Karpas-422 (cell line): ENCODE data around the gene PLXNA3. TPM values are rescaled to one million over a fixed set of nuclear protein-coding genes. Genes with fewer than 3 reads are reported as not detected.

Experiments
- DNase-seq: peaks from one replicate; pipeline ENCODE4 v3.0.0-alpha.2; 2015
- H2AFZ ChIP-seq: fragments of 200-600 bp; sonication (generic); 2 replicates; pipeline ENCODE4 v1.6.1; 2014; ENCODE audit warnings: antibody characterized with exemption, low read length, mixed read lengths
- H3K27ac ChIP-seq: fragments of 200-600 bp; sonication (generic); 2 replicates; pipeline ENCODE4 v1.5.1; 2014; ENCODE audit warnings: mild to moderate bottlenecking, low read length, moderate library complexity
- H3K27me3 ChIP-seq: fragments of 200-600 bp; sonication (generic); 2 replicates; pipeline ENCODE4 v1.6.1; 2014; ENCODE audit warnings: low read length, mixed read lengths
- H3K36me3 ChIP-seq: fragments of 200-600 bp; sonication (generic); 2 replicates; pipeline ENCODE4 v1.6.1; 2014; ENCODE audit warnings: low read length, mixed read lengths; ENCODE audit not compliant: insufficient read depth
- H3K4me1 ChIP-seq: fragments of 200-600 bp; sonication (generic); 2 replicates; pipeline ENCODE4 v1.6.1; 2014; ENCODE audit warnings: mild to moderate bottlenecking, low read length, mixed read lengths
- H3K4me2 ChIP-seq: fragments of 200-600 bp; sonication (generic); 2 replicates; pipeline ENCODE4 v1.6.1; 2014; ENCODE audit warnings: low read length, low read depth, mild to moderate bottlenecking; ENCODE audit not compliant: poor library complexity, severe bottlenecking
- H3K4me3 ChIP-seq: fragments of 200-600 bp; sonication (generic); 2 replicates; pipeline ENCODE4 v1.5.1; 2014; ENCODE audit warnings: mild to moderate bottlenecking, antibody characterized with exemption, low read length, mixed read lengths
- H3K79me2 ChIP-seq: fragments of 200-600 bp; sonication (generic); 2 replicates; pipeline ENCODE4 v1.6.1; 2014; ENCODE audit warnings: mild to moderate bottlenecking, low read length, mixed read lengths
- H3K9ac ChIP-seq: fragments of 200-600 bp; sonication (generic); 2 replicates; pipeline ENCODE4 v1.6.0; 2014; ENCODE audit warnings: low read length
- H3K9me2 ChIP-seq: fragments of 200-600 bp; sonication (generic), shearing (Covaris generic); replicated peaks from 2 replicates; pipeline ENCODE4 v1.6.0; 2014; ENCODE audit warnings: mild to moderate bottlenecking, low read length, moderate library complexity; ENCODE audit not compliant: insufficient read depth
- H3K9me3 ChIP-seq: fragments of 300-700, 200-600 bp; sonication (generic); 2 replicates; pipeline ENCODE4 v1.6.1; 2014; ENCODE audit warnings: low read length, mixed read lengths
- H4K20me1 ChIP-seq: fragments of 200-600 bp; sonication (generic); 2 replicates; pipeline ENCODE4 v1.6.1; 2014; ENCODE audit warnings: mild to moderate bottlenecking, antibody characterized with exemption, low read length, low read depth; ENCODE audit not compliant: insufficient read depth
- total RNA-seq: library from RNA; depleted of rRNA; stranded (reverse); fragments of >200 nt; shearing (Covaris generic); gene quantifications from 2 replicates; pipeline ENCODE4 v1.2.3, GENCODE V29; 2014; ENCODE audit warnings: low replicate concordance

The PLXNA3 gene
- total RNA-seq, 1 experiment from 2014 or later: 7.2 TPM

DNA sequence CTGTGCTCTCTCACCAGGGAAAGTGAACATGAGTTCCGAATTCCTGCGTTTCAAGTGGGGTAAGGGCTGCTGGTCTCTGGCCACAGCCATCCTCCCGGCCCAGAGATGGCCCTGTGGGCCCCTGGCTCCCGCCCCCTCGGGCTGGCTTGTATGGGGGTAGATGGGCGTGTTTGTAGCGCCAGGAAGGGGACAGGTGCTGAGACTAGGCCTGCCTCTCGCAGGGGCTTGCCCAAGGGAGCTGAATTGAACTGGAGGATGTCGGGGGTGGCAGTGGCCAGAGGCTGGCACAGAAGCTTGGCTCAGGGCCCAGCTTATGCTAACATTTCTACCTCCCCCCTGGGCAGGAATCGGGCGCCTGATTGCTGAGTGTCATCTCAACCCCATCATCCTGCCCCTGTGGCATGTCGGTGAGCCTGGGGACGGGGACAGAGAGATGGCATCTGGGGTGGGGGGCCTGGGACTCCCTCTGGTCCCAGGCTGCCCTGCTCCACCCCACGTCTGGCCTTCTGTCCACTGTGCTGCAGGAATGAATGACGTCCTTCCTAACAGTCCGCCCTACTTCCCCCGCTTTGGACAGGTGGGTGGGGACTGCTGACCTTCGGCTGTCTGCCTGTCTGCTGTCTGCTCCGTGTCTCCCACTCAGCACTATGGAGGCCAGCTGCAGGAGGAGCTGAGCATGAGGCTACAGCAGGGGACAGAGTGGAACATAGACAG lies 38.2 kb upstream of the PLXNA3 start:
- Histone ChIP-seq H3K36me3 (no peaks in the 10 kb centered on the region), H3K4me1 (no peaks in the 10 kb centered on the region), H3K79me2 (no peaks in the 10 kb centered on the region), H3K9me3 (no peaks in the 10 kb centered on the region), H3K9me2 (no peaks in the 10 kb centered on the region), H3K4me3 (no peak overlapping the region), H3K4me2 (no peak overlapping the region), H2AFZ (no peak overlapping the region), H4K20me1 (no peaks in the 10 kb centered on the region), H3K27me3 (no peaks in the 10 kb centered on the region), H3K27ac (no peak overlapping the region), H3K9ac (no peak overlapping the region)
- DNase-seq: no peak

DNA sequence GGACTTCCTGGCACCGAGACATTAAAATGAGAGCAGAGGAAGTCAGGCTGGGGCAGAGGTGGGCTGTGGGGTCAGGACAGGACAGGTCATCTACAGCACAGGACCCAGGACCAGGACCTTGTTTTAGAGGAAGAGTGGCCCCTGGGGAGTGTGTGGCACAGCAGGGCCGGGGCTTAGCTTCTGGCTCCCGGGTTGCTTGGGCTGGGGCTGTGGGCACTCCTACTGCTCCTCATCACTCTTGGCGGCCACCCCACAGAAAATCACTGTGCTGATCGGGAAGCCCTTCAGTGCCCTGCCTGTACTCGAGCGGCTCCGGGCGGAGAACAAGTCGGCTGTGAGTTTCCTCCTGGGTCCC lies 37.7 kb upstream of the PLXNA3 start:
- DNase-seq: no peak
- Histone ChIP-seq H3K9ac (no peak overlapping the region), H3K9me2 (no peaks in the 10 kb centered on the region), H3K79me2 (no peaks in the 10 kb centered on the region), H3K4me2 (no peak overlapping the region), H3K36me3 (no peaks in the 10 kb centered on the region), H3K4me1 (no peaks in the 10 kb centered on the region), H3K4me3 (no peak overlapping the region), H3K27me3 (no peaks in the 10 kb centered on the region), H3K9me3 (no peaks in the 10 kb centered on the region), H3K27ac (no peak overlapping the region), H2AFZ (no peak overlapping the region), H4K20me1 (no peaks in the 10 kb centered on the region)

DNA sequence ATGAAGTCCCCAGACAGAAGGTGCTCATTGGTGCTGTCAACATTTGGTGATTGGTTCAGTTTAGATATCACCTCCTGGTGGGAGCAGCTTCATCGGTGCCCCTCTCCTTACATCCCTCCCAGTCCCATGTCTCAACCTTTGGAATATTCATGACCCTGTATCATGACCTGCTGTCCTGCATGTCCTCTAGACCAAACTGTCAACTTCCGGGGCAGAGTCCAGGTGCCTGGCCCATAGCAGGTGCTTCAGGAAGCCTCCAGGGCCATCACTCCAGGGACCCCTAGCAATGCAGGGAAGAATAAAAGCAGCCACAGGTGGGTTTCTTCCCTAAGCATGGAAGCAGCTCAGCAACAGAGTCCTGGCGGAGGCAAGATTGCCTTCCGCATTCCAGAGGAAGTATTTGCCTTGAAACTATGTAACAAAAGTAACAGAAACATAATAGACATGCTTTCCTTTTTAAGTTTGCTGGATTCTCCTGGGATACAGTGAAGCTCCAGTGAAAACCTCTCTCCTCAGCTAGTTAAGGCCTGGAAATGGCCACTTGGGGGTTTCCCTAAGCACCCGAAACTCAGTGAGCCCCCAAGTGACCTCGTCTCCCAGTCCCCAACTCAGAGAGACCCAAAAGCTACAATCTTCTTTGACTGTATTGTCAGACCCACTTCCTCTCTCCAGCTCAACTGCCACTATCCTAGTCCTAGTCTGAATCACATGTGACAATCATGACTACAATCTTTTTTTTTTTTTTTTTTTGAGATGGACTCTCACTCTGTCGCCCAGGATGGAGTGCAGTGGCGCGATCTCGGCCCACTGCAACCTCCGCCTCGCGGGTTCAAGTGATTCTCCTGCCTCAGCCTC lies 30.9 kb upstream of the PLXNA3 start:
- Histone ChIP-seq H3K4me3 (no peak overlapping the region; the same call in 1 of the 2 replicates), H3K9me3 (no peaks in the 10 kb centered on the region), H3K27ac (no peak overlapping the region), H3K4me2 (no peak overlapping the region), H3K27me3 (no peaks in the 10 kb centered on the region), H3K9ac (no peak overlapping the region), H4K20me1 (no peaks in the 10 kb centered on the region), H3K36me3 (no peaks in the 10 kb centered on the region), H3K4me1 (peaks cover 11% of the 10 kb centered on the region), H2AFZ (no peak overlapping the region), H3K9me2 (no peaks in the 10 kb centered on the region), H3K79me2 (peaks cover 16% of the 10 kb centered on the region)
- no peak for DNase-seq

DNA sequence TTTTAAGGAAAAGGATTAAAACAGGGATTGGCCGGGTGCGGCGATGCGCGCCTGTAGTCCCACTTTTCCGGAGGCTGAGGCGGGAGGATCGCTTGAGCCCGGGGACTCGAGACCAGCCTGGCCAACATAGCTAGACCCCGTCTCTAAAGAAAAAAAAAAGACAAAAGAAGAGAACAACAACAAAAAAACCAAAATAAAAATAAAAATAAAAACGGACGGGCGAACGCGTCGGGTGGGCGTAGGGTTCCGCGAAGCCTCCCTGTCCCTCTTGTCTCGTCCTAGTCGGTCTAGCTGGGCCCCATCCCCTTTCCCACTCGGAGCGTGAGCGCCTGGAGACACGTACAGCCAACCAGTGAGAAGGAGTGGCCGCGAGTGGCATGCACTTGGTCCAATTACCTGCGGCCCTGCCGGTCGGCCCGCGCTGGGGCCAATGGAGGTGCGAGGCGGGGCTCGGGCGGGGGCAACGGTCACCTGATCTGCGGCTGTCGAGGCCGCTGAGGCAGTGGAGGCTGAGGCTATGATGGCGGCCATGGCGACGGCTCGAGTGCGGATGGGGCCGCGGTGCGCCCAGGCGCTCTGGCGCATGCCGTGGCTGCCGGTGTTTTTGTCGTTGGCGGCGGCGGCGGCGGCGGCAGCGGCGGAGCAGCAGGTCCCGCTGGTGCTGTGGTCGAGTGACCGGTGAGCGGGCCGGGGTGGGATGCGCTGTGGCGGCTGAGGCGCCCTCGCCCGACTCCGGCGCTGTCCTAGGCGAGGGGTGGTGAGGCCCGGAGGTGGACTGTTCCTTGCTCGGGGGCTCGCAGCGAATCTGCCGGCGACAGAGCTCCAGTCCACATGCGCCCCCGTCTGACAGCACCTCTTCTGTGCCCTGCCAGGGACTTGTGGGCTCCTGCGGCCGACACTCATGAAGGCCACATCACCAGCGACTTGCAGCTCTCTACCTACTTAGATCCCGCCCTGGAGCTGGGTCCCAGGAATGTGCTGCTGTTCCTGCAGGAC lies 29.6 kb upstream of the PLXNA3 start, which contains the start of gene ATP6AP1:
Gene ATP6AP1, plus strand, starts transcription at position 502 of the 996 bp plus-strand sequence. Its CDS starts 16 bp downstream, at position 518.
- no peaks in the 10 kb centered on the region for H3K9me3 ChIP-seq
- H3K9ac ChIP-seq: peak within 1 kb of the TSS; percentile 78
- H3K27ac ChIP-seq: peak within 1 kb of the TSS; percentile 42; the same call in 1 of the 2 replicates
- H4K20me1 ChIP-seq: no peaks in the 10 kb centered on the region
- peak within 1 kb of the TSS; percentile 77 for H3K4me3 ChIP-seq
- peak; percentile 95 for DNase-seq
- peaks cover 11% of the 10 kb centered on the region for H3K4me1 ChIP-seq
- no peaks in the 10 kb centered on the region for H3K36me3 ChIP-seq
- no peaks in the 10 kb centered on the region for H3K9me2 ChIP-seq
- peaks cover 16% of the 10 kb centered on the region for H3K79me2 ChIP-seq
- H3K27me3 ChIP-seq: no peaks in the 10 kb centered on the region
- no peak within 1 kb of the TSS for H2AFZ ChIP-seq
- peak within 1 kb of the TSS; percentile 71 for H3K4me2 ChIP-seq

DNA sequence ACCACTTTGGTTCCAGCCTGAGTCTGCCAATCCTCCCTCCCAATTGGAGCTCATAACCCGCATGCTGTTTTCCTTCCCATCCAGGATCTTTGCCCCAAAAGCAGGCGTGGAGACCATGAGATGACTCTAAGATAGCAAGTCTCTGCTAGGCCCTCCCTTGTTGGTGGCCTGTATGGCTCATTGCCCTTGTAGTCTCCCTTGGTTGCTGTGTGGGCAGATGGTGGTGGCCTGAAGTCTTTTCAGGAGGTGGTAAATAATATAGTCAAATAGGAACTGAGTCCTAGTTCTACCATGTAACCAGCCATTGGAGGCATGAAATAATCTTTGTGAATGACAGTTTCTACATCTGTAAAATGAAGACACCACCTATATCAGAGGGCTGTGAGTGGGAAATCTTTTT lies 28.4 kb upstream of the PLXNA3 start:
- Histone ChIP-seq H2AFZ (no peak overlapping the region), H3K9me3 (no peaks in the 10 kb centered on the region), H3K36me3 (no peaks in the 10 kb centered on the region), H3K4me3 (peak overlapping the region; percentile 77; the same call in 1 of the 2 replicates), H3K27ac (no peak overlapping the region), H3K4me1 (peaks cover 11% of the 10 kb centered on the region), H3K9ac (peak overlapping the region; percentile 78; the same call in 1 of the 2 replicates), H3K79me2 (peaks cover 16% of the 10 kb centered on the region), H4K20me1 (no peaks in the 10 kb centered on the region), H3K27me3 (no peaks in the 10 kb centered on the region), H3K9me2 (no peaks in the 10 kb centered on the region), H3K4me2 (peak overlapping the region; percentile 71)
- DNase-seq: no peak

DNA sequence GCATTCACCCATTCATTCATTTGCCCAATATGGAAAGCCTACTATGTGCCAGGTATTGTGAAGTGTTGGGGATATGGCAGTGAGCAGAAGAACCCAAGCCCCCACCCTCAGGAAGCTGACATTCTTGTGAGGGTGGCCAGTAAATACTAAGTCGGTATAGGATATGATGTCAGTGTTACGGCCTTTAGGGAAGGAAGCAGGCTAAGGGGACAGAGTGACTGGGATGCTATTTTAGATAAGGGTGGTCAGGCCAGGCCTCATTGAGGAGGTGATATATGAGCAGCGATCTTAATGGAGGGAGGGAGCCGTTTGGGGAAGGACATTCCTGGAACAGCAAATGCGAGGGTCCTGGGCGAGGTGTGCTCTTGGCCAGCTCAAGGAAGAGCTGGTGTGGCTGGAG lies 27.6 kb upstream of the PLXNA3 start:
- H3K9ac ChIP-seq: no peak overlapping the region
- H3K4me3 ChIP-seq: no peak overlapping the region
- H4K20me1 ChIP-seq: no peaks in the 10 kb centered on the region
- no peaks in the 10 kb centered on the region for H3K9me3 ChIP-seq
- H3K9me2 ChIP-seq: no peaks in the 10 kb centered on the region
- no peak for DNase-seq
- no peak overlapping the region for H2AFZ ChIP-seq
- H3K79me2 ChIP-seq: peaks cover 16% of the 10 kb centered on the region
- no peaks in the 10 kb centered on the region for H3K27me3 ChIP-seq
- peaks cover 11% of the 10 kb centered on the region for H3K4me1 ChIP-seq
- H3K27ac ChIP-seq: no peak overlapping the region
- no peaks in the 10 kb centered on the region for H3K36me3 ChIP-seq
- no peak overlapping the region for H3K4me2 ChIP-seq

DNA sequence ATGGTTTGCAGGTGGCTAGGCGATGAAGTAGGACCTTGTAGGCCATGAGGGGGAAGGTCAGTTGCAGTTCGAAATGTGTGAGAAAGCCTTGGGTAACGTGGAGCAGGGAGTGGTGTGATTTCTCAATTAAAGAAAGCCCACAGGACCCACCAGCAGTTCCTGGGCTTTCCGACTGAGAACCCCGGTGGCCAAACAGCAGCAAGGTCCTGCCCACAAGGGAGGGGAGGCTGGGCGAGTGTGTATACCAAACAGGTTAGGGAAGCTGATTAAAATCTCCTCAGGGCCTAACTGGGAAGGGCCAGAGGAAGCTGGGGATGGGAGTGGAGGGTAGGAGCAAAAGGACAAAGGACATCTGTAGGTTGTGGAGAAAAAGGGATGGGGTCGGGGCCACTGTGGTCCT lies 27.2 kb upstream of the PLXNA3 start:
- DNase-seq: no peak
- Histone ChIP-seq H3K36me3 (no peaks in the 10 kb centered on the region), H3K4me2 (no peak overlapping the region), H3K27me3 (no peaks in the 10 kb centered on the region), H3K79me2 (peaks cover 16% of the 10 kb centered on the region), H3K27ac (no peak overlapping the region), H3K4me1 (peaks cover 11% of the 10 kb centered on the region), H3K9me2 (no peaks in the 10 kb centered on the region), H4K20me1 (no peaks in the 10 kb centered on the region), H3K4me3 (no peak overlapping the region), H3K9me3 (no peaks in the 10 kb centered on the region), H3K9ac (no peak overlapping the region), H2AFZ (no peak overlapping the region)
